Karpas-422 (cell line): ENCODE data around the gene EDIL3. TPM values are rescaled to one million over a fixed set of nuclear protein-coding genes. Genes with fewer than 3 reads are reported as not detected.

Experiments
- DNase-seq: peaks from one replicate; pipeline ENCODE4 v3.0.0-alpha.2; 2015
- H2AFZ ChIP-seq: fragments of 200-600 bp; sonication (generic); 2 replicates; pipeline ENCODE4 v1.6.1; 2014; ENCODE audit warnings: antibody characterized with exemption, low read length, mixed read lengths
- H3K27ac ChIP-seq: fragments of 200-600 bp; sonication (generic); 2 replicates; pipeline ENCODE4 v1.5.1; 2014; ENCODE audit warnings: mild to moderate bottlenecking, low read length, moderate library complexity
- H3K27me3 ChIP-seq: fragments of 200-600 bp; sonication (generic); 2 replicates; pipeline ENCODE4 v1.6.1; 2014; ENCODE audit warnings: low read length, mixed read lengths
- H3K36me3 ChIP-seq: fragments of 200-600 bp; sonication (generic); 2 replicates; pipeline ENCODE4 v1.6.1; 2014; ENCODE audit warnings: low read length, mixed read lengths; ENCODE audit not compliant: insufficient read depth
- H3K4me1 ChIP-seq: fragments of 200-600 bp; sonication (generic); 2 replicates; pipeline ENCODE4 v1.6.1; 2014; ENCODE audit warnings: mild to moderate bottlenecking, low read length, mixed read lengths
- H3K4me2 ChIP-seq: fragments of 200-600 bp; sonication (generic); 2 replicates; pipeline ENCODE4 v1.6.1; 2014; ENCODE audit warnings: low read length, low read depth, mild to moderate bottlenecking; ENCODE audit not compliant: poor library complexity, severe bottlenecking
- H3K4me3 ChIP-seq: fragments of 200-600 bp; sonication (generic); 2 replicates; pipeline ENCODE4 v1.5.1; 2014; ENCODE audit warnings: mild to moderate bottlenecking, antibody characterized with exemption, low read length, mixed read lengths
- H3K79me2 ChIP-seq: fragments of 200-600 bp; sonication (generic); 2 replicates; pipeline ENCODE4 v1.6.1; 2014; ENCODE audit warnings: mild to moderate bottlenecking, low read length, mixed read lengths
- H3K9ac ChIP-seq: fragments of 200-600 bp; sonication (generic); 2 replicates; pipeline ENCODE4 v1.6.0; 2014; ENCODE audit warnings: low read length
- H3K9me2 ChIP-seq: fragments of 200-600 bp; sonication (generic), shearing (Covaris generic); replicated peaks from 2 replicates; pipeline ENCODE4 v1.6.0; 2014; ENCODE audit warnings: mild to moderate bottlenecking, low read length, moderate library complexity; ENCODE audit not compliant: insufficient read depth
- H3K9me3 ChIP-seq: fragments of 300-700, 200-600 bp; sonication (generic); 2 replicates; pipeline ENCODE4 v1.6.1; 2014; ENCODE audit warnings: low read length, mixed read lengths
- H4K20me1 ChIP-seq: fragments of 200-600 bp; sonication (generic); 2 replicates; pipeline ENCODE4 v1.6.1; 2014; ENCODE audit warnings: mild to moderate bottlenecking, antibody characterized with exemption, low read length, low read depth; ENCODE audit not compliant: insufficient read depth
- total RNA-seq: library from RNA; depleted of rRNA; stranded (reverse); fragments of >200 nt; shearing (Covaris generic); gene quantifications from 2 replicates; pipeline ENCODE4 v1.2.3, GENCODE V29; 2014; ENCODE audit warnings: low replicate concordance

EDIL3 gene
- total RNA-seq, 1 experiment from 2014 or later, result not detected

DNA sequence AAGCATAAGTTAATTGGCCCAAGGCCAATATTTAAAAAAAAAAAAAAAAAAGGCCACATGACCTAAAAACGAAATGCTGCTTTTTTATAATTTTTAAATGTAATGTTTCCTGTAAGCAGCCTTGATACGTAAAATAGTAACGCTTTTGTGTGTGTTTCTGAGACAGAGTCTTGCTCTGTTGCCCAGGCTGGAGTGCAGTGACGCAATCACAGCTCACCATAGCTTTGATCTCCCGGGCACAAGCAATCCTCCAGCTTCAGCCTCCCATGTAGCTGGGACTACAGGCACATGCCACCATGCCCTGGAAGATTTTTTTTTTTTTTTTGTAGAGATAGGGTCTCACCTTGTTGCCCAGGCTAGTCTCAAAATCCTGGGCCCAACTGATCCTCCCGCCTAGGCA lies 179.9 kb downstream of the EDIL3 start:
- H3K9ac ChIP-seq, result no peak overlapping the region
- no peak overlapping the region for H3K27ac ChIP-seq
- no peak overlapping the region for H3K4me2 ChIP-seq
- DNase-seq, result no peak
- H3K9me3 ChIP-seq, result peaks cover 4% of the 10 kb centered on the region; the same call in 1 of the 2 replicates
- H3K27me3 ChIP-seq, result no peaks in the 10 kb centered on the region
- no peaks in the 10 kb centered on the region for H3K79me2 ChIP-seq
- H3K4me3 ChIP-seq, result no peak overlapping the region
- H3K36me3 ChIP-seq, result no peaks in the 10 kb centered on the region
- no peaks in the 10 kb centered on the region for H3K4me1 ChIP-seq
- no peak overlapping the region for H2AFZ ChIP-seq
- H4K20me1 ChIP-seq, result no peaks in the 10 kb centered on the region
- no peaks in the 10 kb centered on the region for H3K9me2 ChIP-seq

DNA sequence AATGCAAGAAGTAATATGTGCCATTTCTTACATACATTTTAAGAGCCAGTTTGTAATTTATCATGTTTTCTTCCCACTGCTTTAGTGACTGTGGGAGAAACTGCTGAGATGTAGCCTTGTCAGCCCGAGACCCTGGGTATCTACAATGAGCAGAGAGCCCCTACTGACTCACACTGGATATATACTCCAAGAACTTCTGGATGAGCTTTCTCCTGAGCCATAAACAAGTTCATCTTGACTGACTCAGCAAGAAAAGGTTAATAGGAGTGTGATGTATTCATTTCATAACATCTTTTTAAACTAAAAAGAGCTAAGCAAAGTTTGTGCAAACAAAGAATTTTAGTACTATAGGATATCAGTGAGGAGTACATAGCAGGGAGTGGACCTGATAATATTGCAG lies 182.5 kb downstream of the EDIL3 start:
- no peak overlapping the region for H3K27ac ChIP-seq
- H3K9me3 ChIP-seq, result peaks cover 4% of the 10 kb centered on the region; the same call in 1 of the 2 replicates
- no peak overlapping the region for H2AFZ ChIP-seq
- H3K79me2 ChIP-seq, result no peaks in the 10 kb centered on the region
- no peak overlapping the region for H3K4me3 ChIP-seq
- H3K9ac ChIP-seq, result no peak overlapping the region
- H3K4me2 ChIP-seq, result no peak overlapping the region
- no peaks in the 10 kb centered on the region for H3K27me3 ChIP-seq
- H3K9me2 ChIP-seq, result no peaks in the 10 kb centered on the region
- no peaks in the 10 kb centered on the region for H3K4me1 ChIP-seq
- DNase-seq, result no peak
- no peaks in the 10 kb centered on the region for H3K36me3 ChIP-seq
- no peaks in the 10 kb centered on the region for H4K20me1 ChIP-seq

DNA sequence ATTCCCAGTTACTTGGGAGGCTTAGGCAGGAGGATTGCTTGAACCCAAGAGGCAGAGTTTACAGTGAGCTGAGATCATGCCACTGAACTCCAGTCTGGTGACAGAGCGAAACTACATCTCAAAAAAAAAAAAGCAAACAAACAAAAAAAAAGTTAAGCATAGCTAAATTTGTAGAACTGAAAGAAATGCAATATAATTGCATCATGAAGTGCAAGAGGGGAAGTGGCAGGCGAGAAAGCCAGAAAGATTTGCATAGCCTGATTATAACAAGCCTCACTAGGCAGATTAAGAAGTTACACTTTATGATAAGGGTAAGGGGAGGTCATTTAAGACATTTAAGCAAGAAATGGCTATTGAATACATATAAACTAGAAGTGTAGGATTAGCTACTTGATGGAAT lies 187.1 kb downstream of the EDIL3 start:
- Histone ChIP-seq H4K20me1 (no peaks in the 10 kb centered on the region), H2AFZ (no peak overlapping the region), H3K27ac (no peak overlapping the region), H3K36me3 (no peaks in the 10 kb centered on the region), H3K9ac (no peak overlapping the region), H3K27me3 (no peaks in the 10 kb centered on the region), H3K9me3 (peaks cover 10% of the 10 kb centered on the region; the same call in 1 of the 2 replicates), H3K4me3 (no peak overlapping the region), H3K9me2 (no peaks in the 10 kb centered on the region), H3K4me2 (no peak overlapping the region), H3K79me2 (no peaks in the 10 kb centered on the region), H3K4me1 (no peaks in the 10 kb centered on the region)
- DNase-seq, result no peak

DNA sequence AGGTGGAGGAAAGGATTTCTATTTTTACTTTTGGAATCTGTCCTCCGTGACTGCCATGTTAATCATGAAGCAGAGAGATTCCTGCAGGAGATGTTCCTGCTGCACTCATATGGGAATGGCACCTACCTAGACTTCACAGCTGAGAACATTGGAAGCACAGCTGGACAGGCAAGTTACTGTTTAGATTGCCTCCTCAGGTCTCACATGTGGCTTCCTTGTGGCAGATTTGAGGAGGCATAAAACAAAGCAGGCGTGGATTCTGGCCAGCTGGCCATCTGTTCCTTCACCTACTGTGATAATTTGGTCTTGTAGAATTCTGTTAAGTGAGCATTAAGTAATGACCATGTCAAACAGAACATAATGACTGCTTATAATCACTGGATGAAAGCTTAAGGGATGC lies 193.4 kb downstream of the EDIL3 start:
- no peaks in the 10 kb centered on the region for H3K4me1 ChIP-seq
- no peak overlapping the region for H2AFZ ChIP-seq
- H3K4me2 ChIP-seq, result no peak overlapping the region
- H3K27me3 ChIP-seq, result no peaks in the 10 kb centered on the region
- no peak overlapping the region for H3K4me3 ChIP-seq
- no peak overlapping the region for H3K27ac ChIP-seq
- no peaks in the 10 kb centered on the region for H3K9me2 ChIP-seq
- no peak overlapping the region for H3K9ac ChIP-seq
- H4K20me1 ChIP-seq, result no peaks in the 10 kb centered on the region
- no peaks in the 10 kb centered on the region for H3K36me3 ChIP-seq
- H3K9me3 ChIP-seq, result no peaks in the 10 kb centered on the region; the same call in 1 of the 2 replicates
- DNase-seq, result no peak
- H3K79me2 ChIP-seq, result no peaks in the 10 kb centered on the region

DNA sequence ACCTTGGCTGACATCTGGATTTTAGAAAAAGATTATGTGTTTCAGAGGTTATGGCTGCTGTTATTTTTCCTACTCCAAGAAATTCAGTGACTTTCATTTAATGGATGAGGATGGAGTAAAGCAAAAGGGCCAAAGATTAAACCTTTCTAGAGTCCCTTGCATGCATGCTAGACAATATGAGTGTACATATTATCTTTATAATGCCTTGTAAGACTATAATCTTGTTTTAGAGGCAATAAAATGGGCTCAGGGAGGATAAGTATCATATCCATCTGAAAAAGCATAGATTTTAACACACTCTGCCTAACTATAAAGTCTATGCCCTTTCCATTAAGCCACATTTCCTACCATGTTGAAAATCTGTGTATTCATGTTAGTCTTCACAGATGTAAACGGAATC lies 199.8 kb downstream of the EDIL3 start:
- Histone ChIP-seq H2AFZ (no peak overlapping the region), H3K4me1 (no peaks in the 10 kb centered on the region), H3K27ac (no peak overlapping the region), H3K79me2 (no peaks in the 10 kb centered on the region), H3K36me3 (no peaks in the 10 kb centered on the region), H3K9ac (no peak overlapping the region), H3K4me3 (no peak overlapping the region), H3K9me2 (no peaks in the 10 kb centered on the region), H4K20me1 (no peaks in the 10 kb centered on the region), H3K27me3 (no peaks in the 10 kb centered on the region), H3K9me3 (0 out of 2 replicates have a peak, but pooled peaks cover 4% of the 10 kb centered on the region), H3K4me2 (no peak overlapping the region)
- DNase-seq, result no peak

DNA sequence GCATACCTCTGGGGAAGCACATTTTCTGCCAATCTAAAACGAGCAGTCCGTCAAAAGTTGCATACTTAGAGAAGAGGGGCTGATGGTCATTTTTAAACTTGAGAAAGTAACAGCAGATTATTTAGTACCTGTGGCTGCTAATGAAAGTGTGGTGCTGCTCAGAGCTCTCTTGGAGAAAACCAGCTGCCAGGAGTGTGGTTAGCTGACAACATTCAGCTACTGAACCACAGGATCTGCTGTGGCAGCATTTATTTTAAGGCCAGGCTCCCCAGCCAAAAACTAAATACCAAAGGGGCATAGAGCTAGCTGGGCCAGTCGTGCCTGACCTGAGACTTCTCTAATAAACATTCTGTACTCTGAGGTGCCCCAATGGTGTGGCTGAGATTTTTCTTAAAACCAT lies 203.6 kb downstream of the EDIL3 start:
- Histone ChIP-seq H4K20me1 (no peaks in the 10 kb centered on the region), H3K4me2 (no peak overlapping the region), H3K79me2 (no peaks in the 10 kb centered on the region), H3K27ac (no peak overlapping the region), H3K9me3 (0 out of 2 replicates have a peak, but pooled peaks cover 4% of the 10 kb centered on the region), H3K27me3 (no peaks in the 10 kb centered on the region), H2AFZ (no peak overlapping the region), H3K4me1 (no peaks in the 10 kb centered on the region), H3K9ac (no peak overlapping the region), H3K36me3 (no peaks in the 10 kb centered on the region), H3K4me3 (no peak overlapping the region), H3K9me2 (no peaks in the 10 kb centered on the region)
- no peak for DNase-seq

DNA sequence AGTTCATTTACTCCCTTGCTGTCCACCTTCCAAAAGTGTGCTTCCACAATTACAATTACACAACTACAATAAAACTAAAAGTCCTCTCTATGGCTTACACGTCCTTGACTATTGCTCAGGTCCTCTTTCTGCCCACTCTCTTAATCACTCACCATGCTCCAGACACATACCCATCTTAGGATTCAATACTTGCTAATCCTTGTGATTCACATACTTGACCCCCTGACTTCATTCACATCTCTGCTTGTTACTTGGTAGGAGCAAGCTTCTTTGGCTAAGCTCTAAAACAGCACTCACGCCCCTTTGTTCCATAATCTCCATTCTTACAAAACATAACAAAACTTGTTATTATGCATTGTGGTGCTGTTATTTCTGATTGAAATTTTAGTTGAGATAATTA lies 215.8 kb downstream of the EDIL3 start:
- peaks cover 4% of the 10 kb centered on the region; the same call in 1 of the 2 replicates for H3K9me3 ChIP-seq
- no peaks in the 10 kb centered on the region for H4K20me1 ChIP-seq
- H3K9ac ChIP-seq, result no peak overlapping the region
- H3K9me2 ChIP-seq, result no peaks in the 10 kb centered on the region
- H3K27ac ChIP-seq, result no peak overlapping the region
- H3K36me3 ChIP-seq, result no peaks in the 10 kb centered on the region
- DNase-seq, result no peak
- H3K79me2 ChIP-seq, result no peaks in the 10 kb centered on the region
- no peak overlapping the region for H3K4me3 ChIP-seq
- no peaks in the 10 kb centered on the region for H3K27me3 ChIP-seq
- H2AFZ ChIP-seq, result no peak overlapping the region
- no peaks in the 10 kb centered on the region for H3K4me1 ChIP-seq
- no peak overlapping the region for H3K4me2 ChIP-seq

DNA sequence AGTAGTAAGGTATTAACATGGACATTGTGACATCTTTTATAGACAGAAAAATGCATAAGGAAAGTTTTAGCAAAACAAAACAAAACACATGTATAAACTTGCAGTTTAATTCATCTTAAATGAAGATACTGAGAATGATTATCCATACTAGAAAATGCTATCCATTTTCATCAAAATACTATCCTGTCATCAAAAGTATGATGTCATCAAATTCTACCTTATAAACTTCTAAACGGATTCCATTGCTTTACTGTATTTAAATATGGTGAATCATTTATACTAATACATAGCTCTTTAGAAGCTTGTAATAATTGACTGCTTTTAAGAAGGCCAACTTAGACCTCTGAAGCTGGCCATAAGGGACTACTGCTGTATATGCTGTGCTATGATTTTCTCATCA lies 221.0 kb downstream of the EDIL3 start:
- Histone ChIP-seq H3K9me2 (no peaks in the 10 kb centered on the region), H3K9me3 (peaks cover 22% of the 10 kb centered on the region), H3K4me3 (no peak overlapping the region), H2AFZ (no peak overlapping the region), H3K27ac (no peak overlapping the region), H3K9ac (no peak overlapping the region), H4K20me1 (no peaks in the 10 kb centered on the region), H3K27me3 (no peaks in the 10 kb centered on the region), H3K4me2 (no peak overlapping the region), H3K4me1 (no peaks in the 10 kb centered on the region), H3K36me3 (no peaks in the 10 kb centered on the region), H3K79me2 (no peaks in the 10 kb centered on the region)
- no peak for DNase-seq

DNA sequence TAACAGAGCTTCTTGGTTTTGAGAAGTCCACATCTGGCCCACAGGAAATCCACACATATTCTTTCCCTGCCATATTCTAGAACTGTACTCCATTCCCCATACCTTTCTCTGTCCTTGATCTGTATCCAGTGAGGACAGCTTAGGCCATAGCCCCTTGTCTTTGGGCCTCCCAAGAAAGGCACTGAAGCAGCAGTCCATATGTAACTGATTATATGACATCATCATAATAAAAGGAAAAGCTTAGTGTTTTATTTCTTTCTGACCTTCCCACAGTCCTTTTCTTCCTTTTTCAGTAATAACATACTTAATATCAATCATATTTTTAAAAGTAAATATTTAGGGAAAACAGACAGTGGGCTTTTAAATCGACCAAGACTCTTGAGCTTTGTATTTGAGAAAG lies 222.0 kb downstream of the EDIL3 start:
- no peak overlapping the region for H3K9ac ChIP-seq
- no peak overlapping the region for H3K4me3 ChIP-seq
- DNase-seq, result no peak
- no peak overlapping the region for H3K27ac ChIP-seq
- H3K27me3 ChIP-seq, result no peaks in the 10 kb centered on the region
- H3K79me2 ChIP-seq, result no peaks in the 10 kb centered on the region
- no peaks in the 10 kb centered on the region for H3K9me2 ChIP-seq
- H3K4me2 ChIP-seq, result no peak overlapping the region
- H3K36me3 ChIP-seq, result no peaks in the 10 kb centered on the region
- H3K4me1 ChIP-seq, result no peaks in the 10 kb centered on the region
- H2AFZ ChIP-seq, result no peak overlapping the region
- no peaks in the 10 kb centered on the region for H4K20me1 ChIP-seq
- peaks cover 26% of the 10 kb centered on the region for H3K9me3 ChIP-seq
